ENCODE data around the gene FRS3. TPM values are rescaled to one million over a fixed set of nuclear protein-coding genes. Genes with fewer than 3 reads are reported as not detected.

The FRS3 gene
- total and polyA plus RNA-seq, 9 of the 15 experiments (the other 6 are each of a cell fraction or from before 2014, with no cell fraction given) = 0.03 to 3.7 (median 1.6) TPM

DNA sequence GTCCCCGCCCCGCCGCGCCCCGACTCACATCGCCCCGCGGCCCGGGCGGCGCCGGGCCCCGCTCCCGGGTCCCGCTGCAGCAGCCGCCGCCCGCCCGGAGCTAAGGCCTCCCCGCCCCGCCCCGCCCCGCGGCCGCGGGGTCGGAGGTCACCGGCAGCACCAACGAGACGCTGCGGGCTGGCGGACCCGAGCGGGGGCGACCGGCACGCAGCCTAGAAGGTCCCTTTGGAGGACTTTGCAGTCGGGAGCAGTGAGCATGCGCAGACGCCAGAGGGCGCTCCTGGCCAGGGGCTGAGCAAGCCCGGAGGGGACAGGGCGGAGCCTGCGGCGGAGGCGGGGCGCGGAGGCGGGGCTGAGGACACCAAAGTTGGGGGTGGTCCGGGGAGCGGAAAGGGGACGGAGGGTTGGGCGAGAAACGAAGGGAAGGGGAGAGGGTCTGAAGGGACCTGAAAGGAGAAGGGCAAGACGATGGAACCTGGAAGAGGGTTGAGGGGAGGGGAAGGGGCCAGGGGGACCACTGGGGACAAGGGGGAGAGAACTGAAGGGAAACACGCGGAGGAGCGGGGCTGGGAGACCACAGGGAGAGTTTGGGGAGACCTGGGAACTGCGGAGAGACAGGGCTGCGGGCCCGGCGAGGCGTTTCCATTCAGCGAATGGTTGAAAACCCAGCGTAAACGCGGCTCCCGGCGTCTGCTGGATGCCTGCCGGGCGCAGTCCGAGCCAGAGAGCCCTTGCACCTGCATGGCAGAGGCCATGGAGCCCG, at the start of gene FRS3 (continued):
- TF ChIP-seq, protein P1, sequence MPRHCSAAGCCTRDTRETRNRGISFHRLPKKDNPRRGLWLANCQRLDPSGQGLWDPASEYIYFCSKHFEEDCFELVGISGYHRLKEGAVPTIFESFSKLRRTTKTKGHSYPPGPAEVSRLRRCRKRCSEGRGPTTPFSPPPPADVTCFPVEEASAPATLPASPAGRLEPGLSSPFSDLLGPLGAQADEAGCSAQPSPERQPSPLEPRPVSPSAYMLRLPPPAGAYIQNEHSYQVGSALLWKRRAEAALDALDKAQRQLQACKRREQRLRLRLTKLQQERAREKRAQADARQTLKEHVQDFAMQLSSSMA (CRISPR knock-in tag; IDR thresholded peaks at IDR 0.05) = no peak
- no peak for TF ChIP-seq ZNF174 (CRISPR knock-in tag; IDR thresholded peaks at IDR 0.05)
- TF ChIP-seq HDAC1 (IDR thresholded peaks at IDR 0.05) = peak in 1 of 2 experiments; percentile 72; a peak in 2 of 4 replicates
- 0 out of 4 replicates have a peak, but pooled peaks of 1 of the 2 experiments have one; percentile 19 for TF ChIP-seq UBTF (IDR thresholded peaks at IDR 0.05; ENCODE audit: borderline replicate concordance in 1 of 2, low read depth in 2 of 2, low read length in 2 of 2)
- TF ChIP-seq SMARCA4 (IDR thresholded peaks at IDR 0.05) = 0 out of 2 replicates have a peak, but pooled peaks have one; percentile 9
- peak; percentile 90 for TF ChIP-seq ZBTB7A (IDR thresholded peaks at IDR 0.05; ENCODE audit: borderline replicate concordance, control insufficient read depth, low read depth, low read length)
- no peak for TF ChIP-seq ZBTB1 (CRISPR knock-in tag; IDR thresholded peaks at IDR 0.05; ENCODE audit: borderline replicate concordance, low read depth)
- TF ChIP-seq, protein P2, sequence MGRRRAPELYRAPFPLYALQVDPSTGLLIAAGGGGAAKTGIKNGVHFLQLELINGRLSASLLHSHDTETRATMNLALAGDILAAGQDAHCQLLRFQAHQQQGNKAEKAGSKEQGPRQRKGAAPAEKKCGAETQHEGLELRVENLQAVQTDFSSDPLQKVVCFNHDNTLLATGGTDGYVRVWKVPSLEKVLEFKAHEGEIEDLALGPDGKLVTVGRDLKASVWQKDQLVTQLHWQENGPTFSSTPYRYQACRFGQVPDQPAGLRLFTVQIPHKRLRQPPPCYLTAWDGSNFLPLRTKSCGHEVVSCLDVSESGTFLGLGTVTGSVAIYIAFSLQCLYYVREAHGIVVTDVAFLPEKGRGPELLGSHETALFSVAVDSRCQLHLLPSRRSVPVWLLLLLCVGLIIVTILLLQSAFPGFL (CRISPR knock-in tag; IDR thresholded peaks at IDR 0.05) = peak; percentile 17; the same call in 1 of the 2 replicates
- peak; percentile 76 for TF ChIP-seq BHLHE40 (IDR thresholded peaks at IDR 0.05; ENCODE audit: low read length)
- peak; percentile 39 for TF ChIP-seq SUPT5H (IDR thresholded peaks at IDR 0.05)
- no peak for TF ChIP-seq NFRKB (IDR thresholded peaks at IDR 0.05; ENCODE audit: low read depth)
- TF ChIP-seq, protein P3, sequence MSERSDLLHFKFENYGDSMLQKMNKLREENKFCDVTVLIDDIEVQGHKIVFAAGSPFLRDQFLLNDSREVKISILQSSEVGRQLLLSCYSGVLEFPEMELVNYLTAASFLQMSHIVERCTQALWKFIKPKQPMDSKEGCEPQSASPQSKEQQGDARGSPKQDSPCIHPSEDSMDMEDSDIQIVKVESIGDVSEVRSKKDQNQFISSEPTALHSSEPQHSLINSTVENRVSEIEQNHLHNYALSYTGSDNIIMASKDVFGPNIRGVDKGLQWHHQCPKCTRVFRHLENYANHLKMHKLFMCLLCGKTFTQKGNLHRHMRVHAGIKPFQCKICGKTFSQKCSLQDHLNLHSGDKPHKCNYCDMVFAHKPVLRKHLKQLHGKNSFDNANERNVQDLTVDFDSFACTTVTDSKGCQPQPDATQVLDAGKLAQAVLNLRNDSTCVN (CRISPR knock-in tag; IDR thresholded peaks at IDR 0.05) = 0 out of 2 replicates have a peak, but pooled peaks have one; percentile 57
- TF ChIP-seq CREB1 (IDR thresholded peaks at IDR 0.05) = peak; percentile 65
- TF ChIP-seq CREB1 (CRISPR knock-in tag; IDR thresholded peaks at IDR 0.05) = peak; percentile 79
- TF ChIP-seq SMC3 (conservative IDR thresholded peaks at IDR 0.05; ENCODE audit: insufficient read depth, low read depth, low read length) = peak; percentile 100
- TF ChIP-seq RHOXF2B (CRISPR knock-in tag; conservative IDR thresholded peaks at IDR 0.05) = no peak
- no peak for TF ChIP-seq ZNF444 (CRISPR knock-in tag; IDR thresholded peaks at IDR 0.05)
- TF ChIP-seq CBFA2T3 (IDR thresholded peaks at IDR 0.05) = no peak
- TF ChIP-seq MXI1 (IDR thresholded peaks at IDR 0.05; ENCODE audit: low read depth, low read length) = 0 out of 2 replicates have a peak, but pooled peaks have one; percentile 28
- TF ChIP-seq LCOR (CRISPR knock-in tag; IDR thresholded peaks at IDR 0.05) = peak; percentile 93

Data from K562 (cell line).